Esophagus muscularis mucosa (tissue), 4 donors: ENCODE measurements around the gene DAPK2.

Source experiments
- CTCF ChIP-seq, 3 experiments: fragments of 200-600 bp in 2 of 3; fragments of 450-650 bp in 1 of 3; sonication (generic) in 2 of 3; IDR thresholded peaks; one replicate each; pipeline ENCODE4 v1.5.1; 2017 to 2019; ENCODE audit warnings: antibody characterized with exemption in 3 of 3, mild to moderate bottlenecking in 2 of 3, moderate library complexity in 1 of 3
- EP300 ChIP-seq: sonication (generic); formaldehyde crosslinking; IDR thresholded peaks from one replicate; pipeline ENCODE4 v1.6.1; 2017; ENCODE audit warnings: antibody characterized with exemption
- POLR2A ChIP-seq: fragments of 450-650 bp; IDR thresholded peaks from one replicate; pipeline ENCODE4 v1.6.1; 2017; ENCODE audit warnings: antibody characterized with exemption, moderate library complexity, mild to moderate bottlenecking, low read depth
- POLR2AphosphoS5 ChIP-seq, 2 donors: sonication (generic); formaldehyde crosslinking; IDR thresholded peaks; one replicate each; pipeline ENCODE4 v1.6.1; 2017; ENCODE audit warnings: antibody characterized with exemption in 2 of 2

- TF ChIP-seq CTCF (IDR thresholded peaks at IDR 0.05): no peak
- TF ChIP-seq POLR2A: no peak
- no peak for TF ChIP-seq EP300
- no peak for TF ChIP-seq POLR2AphosphoS5 (IDR thresholded peaks at IDR 0.05)
Observed at GRCh38 chr15:63909819-63910437, 136.4 kb downstream of the DAPK2 start.
